Mesothelial cell of epicardium (in vitro differentiated cells): ENCODE measurements around the gene SLC41A3. TPM values are rescaled to one million over a fixed set of nuclear protein-coding genes. Genes with fewer than 3 reads are reported as not detected.

ENCODE experiments used
- DNase-seq, 2 experiments: peaks; one replicate each; pipeline ENCODE4 v3.0.0; 2021; ENCODE audit warnings: low spot score in 2 of 2; ENCODE audit not compliant: unreplicated experiment in 2 of 2
- H3K27ac Mint-ChIP-seq: 2 replicates; pipeline ENCODE4 v1.8.0; 2021; ENCODE audit warnings: mixed read lengths
- H3K27me3 Mint-ChIP-seq: 2 replicates; pipeline ENCODE4 v1.8.0; 2021; ENCODE audit warnings: low read depth, mixed read lengths
- H3K36me3 Mint-ChIP-seq: 2 replicates; pipeline ENCODE4 v1.8.0; 2021; ENCODE audit warnings: mixed read lengths
- H3K4me1 Mint-ChIP-seq: 2 replicates; pipeline ENCODE4 v1.8.0; 2021; ENCODE audit warnings: mixed read lengths
- H3K4me3 Mint-ChIP-seq: 2 replicates; pipeline ENCODE4 v1.8.0; 2021; ENCODE audit warnings: mild to moderate bottlenecking, moderate library complexity, mixed read lengths
- H3K9me3 Mint-ChIP-seq: 2 replicates; pipeline ENCODE4 v1.8.0; 2021; ENCODE audit warnings: mixed read lengths
- CTCF ChIP-seq: fragments of 200-600 bp; sonication (generic); IDR thresholded peaks from one replicate; pipeline ENCODE4 v1.5.0; 2021; ENCODE audit warnings: antibody characterized with exemption; ENCODE audit not compliant: unreplicated experiment
- total RNA-seq: library from RNA; stranded (reverse); gene quantifications from 3 replicates; pipeline ENCODE4 v1.2.1, GENCODE V29; 2021

Gene SLC41A3
- total RNA-seq, 1 donor from 2014 or later: 58.7 TPM

GRCh38 chr3:126111126-126111551 is 27.2 kb upstream of the SLC41A3 start:
- Mint-ChIP-seq H3K36me3 (no peaks in the 10 kb centered on the region), H3K27ac (no peak overlapping the region), H3K4me3 (no peak overlapping the region), H3K9me3 (no peaks in the 10 kb centered on the region), H3K27me3 (no peaks in the 10 kb centered on the region), H3K4me1 (no peaks in the 10 kb centered on the region)
- TF ChIP-seq CTCF: no peak
- peak in 1 of 2 experiments; percentile 16 for DNase-seq

GRCh38 chr3:126110431-126111125 is 26.7 kb upstream of the SLC41A3 start:
- H3K4me1 Mint-ChIP-seq: no peaks in the 10 kb centered on the region
- no peaks in the 10 kb centered on the region for H3K36me3 Mint-ChIP-seq
- H3K4me3 Mint-ChIP-seq: no peak overlapping the region
- TF ChIP-seq CTCF: no peak
- peak in 1 of 2 experiments; percentile 30 for DNase-seq
- H3K27me3 Mint-ChIP-seq: no peaks in the 10 kb centered on the region
- no peak overlapping the region for H3K27ac Mint-ChIP-seq
- H3K9me3 Mint-ChIP-seq: no peaks in the 10 kb centered on the region

GRCh38 chr3:126109880-126110235 is 25.9 kb upstream of the SLC41A3 start:
- H3K9me3 Mint-ChIP-seq: no peaks in the 10 kb centered on the region
- no peak overlapping the region for H3K4me3 Mint-ChIP-seq
- H3K36me3 Mint-ChIP-seq: no peaks in the 10 kb centered on the region
- no peak overlapping the region for H3K27ac Mint-ChIP-seq
- no peaks in the 10 kb centered on the region for H3K4me1 Mint-ChIP-seq
- H3K27me3 Mint-ChIP-seq: no peaks in the 10 kb centered on the region
- TF ChIP-seq CTCF: no peak
- DNase-seq: peak in 1 of 2 experiments; percentile 9

- Mint-ChIP-seq H3K4me1 (no peaks in the 10 kb centered on the region), H3K27ac (no peak overlapping the region), H3K36me3 (no peaks in the 10 kb centered on the region), H3K27me3 (no peaks in the 10 kb centered on the region), H3K9me3 (no peaks in the 10 kb centered on the region), H3K4me3 (no peak overlapping the region)
- TF ChIP-seq CTCF: no peak
- DNase-seq: peak in 1 of 2 experiments; percentile 31
Observed at GRCh38 chr3:126109146-126109879, 25.4 kb upstream of the SLC41A3 start.

- no peak overlapping the region for H3K27ac Mint-ChIP-seq
- no peaks in the 10 kb centered on the region for H3K4me1 Mint-ChIP-seq
- H3K4me3 Mint-ChIP-seq: no peak overlapping the region
- H3K36me3 Mint-ChIP-seq: no peaks in the 10 kb centered on the region
- no peaks in the 10 kb centered on the region for H3K27me3 Mint-ChIP-seq
- DNase-seq: peak in 1 of 2 experiments; percentile 9
- no peaks in the 10 kb centered on the region for H3K9me3 Mint-ChIP-seq
- TF ChIP-seq CTCF: no peak
Observed at GRCh38 chr3:126108676-126109050, 24.7 kb upstream of the SLC41A3 start.
